Thoracic aorta (tissue), 2 donors: ENCODE results near the gene SPOP. TPM values are rescaled to one million over a fixed set of nuclear protein-coding genes. Genes with fewer than 3 reads are reported as not detected.

Experiments used
- ATAC-seq: fragments of 150-250 bp; one replicate; pipeline ENCODE4 v1.8.0; 2017; ENCODE audit warnings: low read depth; ENCODE audit not compliant: insufficient number of reproducible peaks, low FRiP score
- DNase-seq: peaks from one replicate; pipeline ENCODE4 v3.0.0-alpha.2; 2020; ENCODE audit warnings: low spot score
- H3K27ac ChIP-seq, 2 donors: fragments of 200-600 bp; sonication (generic); 1 replicate in 1 of 2; 2 replicates in 1 of 2; pipeline ENCODE4 v1.5.1; 2016; ENCODE audit warnings: mild to moderate bottlenecking in 2 of 2, moderate library complexity in 2 of 2
- H3K27me3 ChIP-seq: fragments of 200-600 bp; sonication (generic); replicated peaks from 2 replicates; pipeline ENCODE4 v1.6.0; 2016; ENCODE audit warnings: mild to moderate bottlenecking; ENCODE audit not compliant: insufficient read depth
- H3K36me3 ChIP-seq: fragments of 200-600 bp; sonication (generic); one replicate; pipeline ENCODE4 v1.5.1; 2016
- H3K4me1 ChIP-seq, 2 donors: fragments of 200-600 bp; sonication (generic); 1 replicate in 1 of 2; 2 replicates in 1 of 2; pipeline versions ENCODE4 v1.5.1 to v1.6.0; 2016; ENCODE audit warnings: low read depth in 2 of 2, mild to moderate bottlenecking in 1 of 2; ENCODE audit not compliant: control insufficient read depth in 1 of 2
- H3K4me3 ChIP-seq: fragments of 200-600 bp; sonication (generic); 2 replicates; pipeline ENCODE4 v1.5.1; 2016; ENCODE audit warnings: mild to moderate bottlenecking
- H3K9me3 ChIP-seq: fragments of 200-600 bp; sonication (generic); 2 replicates; pipeline ENCODE4 v1.5.1; 2016
- CTCF ChIP-seq: fragments of 200-600 bp; sonication (generic); IDR thresholded peaks from one replicate; pipeline ENCODE4 v1.5.1; 2019; ENCODE audit warnings: antibody characterized with exemption
- total RNA-seq, 2 donors: library from RNA; depleted of rRNA; stranded (reverse); fragments of >200 nt; gene quantifications; one replicate each; pipeline versions ENCODE4 v1.1.0 to v1.2.3, GENCODE V29; 2016

Gene SPOP
- total RNA-seq, 2 donors from 2014 or later = 97.7 to 123 TPM

GRCh38 chr17:49638818-49639217, 39.1 kb downstream of the SPOP start:
- peaks cover 87 to 100% of the 10 kb centered on the region in 2 donors for H3K4me1 ChIP-seq
- no peak for DNase-seq
- H3K9me3 ChIP-seq = no peaks in the 10 kb centered on the region
- no peak for TF ChIP-seq CTCF
- H3K4me3 ChIP-seq = peak overlapping the region; percentile 10
- ATAC-seq = peak; percentile 33
- H3K27ac ChIP-seq = peak overlapping the region; percentile 98 to 100
- H3K36me3 ChIP-seq = no peaks in the 10 kb centered on the region
- no peaks in the 10 kb centered on the region for H3K27me3 ChIP-seq

GRCh38 chr17:49637739-49638138, 40.2 kb downstream of the SPOP start:
- ATAC-seq = no peak
- DNase-seq = no peak
- Histone ChIP-seq H3K9me3 (no peaks in the 10 kb centered on the region), H3K4me3 (no peak overlapping the region), H3K27ac (peak overlapping the region; percentile 98 to 100), H3K4me1 (peaks cover 86 to 100% of the 10 kb centered on the region in 2 donors), H3K27me3 (no peaks in the 10 kb centered on the region), H3K36me3 (no peaks in the 10 kb centered on the region)
- TF ChIP-seq CTCF = no peak

DNA sequence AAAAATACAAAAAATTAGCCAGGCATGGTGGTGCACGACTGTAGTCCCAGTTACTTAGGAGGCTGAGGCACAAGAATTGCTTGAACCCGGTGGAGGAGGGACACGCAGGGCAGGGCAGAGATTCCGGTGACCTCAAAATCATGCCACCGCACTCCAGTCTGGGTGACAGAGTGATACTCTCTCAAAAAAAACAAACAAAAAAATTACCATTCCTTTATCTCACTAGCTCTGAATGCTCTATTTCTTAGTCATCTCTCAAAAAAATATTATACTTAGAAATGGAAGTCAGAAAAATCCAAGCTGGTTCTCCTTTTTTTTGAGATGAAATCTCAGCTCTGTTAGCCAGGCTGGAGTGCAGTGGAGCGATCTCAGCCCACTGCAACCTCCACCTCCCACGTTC, 40.8 kb downstream of the SPOP start:
- Histone ChIP-seq H3K9me3 (no peaks in the 10 kb centered on the region), H3K36me3 (no peaks in the 10 kb centered on the region), H3K27ac (peak overlapping the region; percentile 98 to 100), H3K4me1 (peaks cover 85 to 100% of the 10 kb centered on the region in 2 donors), H3K27me3 (no peaks in the 10 kb centered on the region), H3K4me3 (peak overlapping the region; percentile 38)
- ATAC-seq (peak; percentile 48), DNase-seq (no peak)
- no peak for TF ChIP-seq CTCF

DNA sequence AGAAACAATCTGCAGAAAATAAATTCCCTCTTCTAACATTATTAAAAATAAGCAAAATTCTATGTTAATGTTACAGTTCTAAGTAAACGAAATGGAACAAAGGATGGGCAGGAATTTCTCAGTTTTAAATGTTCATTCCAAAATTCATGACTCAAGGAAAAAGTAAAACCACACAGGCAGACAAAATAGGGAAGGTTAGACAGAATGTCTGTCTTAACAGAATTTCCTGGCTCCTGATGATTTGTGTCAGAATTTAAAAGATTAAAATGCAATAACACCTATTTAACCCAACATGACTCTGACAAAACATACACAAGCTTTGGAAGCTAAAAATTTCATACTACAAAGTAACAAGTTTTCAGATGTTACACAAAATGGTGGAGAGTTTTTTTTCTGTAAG, 42.8 kb downstream of the SPOP start:
- no peak for TF ChIP-seq CTCF
- peaks cover 87 to 100% of the 10 kb centered on the region in 2 donors for H3K4me1 ChIP-seq
- no peaks in the 10 kb centered on the region for H3K27me3 ChIP-seq
- H3K27ac ChIP-seq = peak overlapping the region; percentile 98 to 100
- H3K4me3 ChIP-seq = no peak overlapping the region
- no peak for DNase-seq
- no peaks in the 10 kb centered on the region for H3K36me3 ChIP-seq
- no peaks in the 10 kb centered on the region for H3K9me3 ChIP-seq
- ATAC-seq = no peak

DNA sequence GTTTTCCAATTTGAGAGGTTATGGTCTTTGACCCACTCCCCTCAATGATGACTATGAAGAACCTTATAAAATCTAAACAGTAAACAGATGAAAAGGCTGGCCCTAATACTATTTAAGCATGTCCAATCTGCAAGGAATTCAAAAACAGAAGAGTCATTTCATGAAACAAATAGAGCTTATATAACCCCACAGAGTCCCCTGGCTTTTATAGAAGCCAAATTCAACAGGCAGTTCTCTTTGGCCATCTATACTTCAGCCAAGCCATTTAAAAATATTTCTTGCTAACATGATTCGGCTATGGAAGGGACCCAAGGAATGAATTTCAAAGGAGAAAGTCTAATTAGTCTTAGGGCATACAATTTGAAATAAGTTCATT, 43.4 kb downstream of the SPOP start:
- no peak for ATAC-seq
- Histone ChIP-seq H3K27me3 (no peaks in the 10 kb centered on the region), H3K36me3 (no peaks in the 10 kb centered on the region), H3K4me3 (no peak overlapping the region), H3K9me3 (no peaks in the 10 kb centered on the region), H3K27ac (peak overlapping the region; percentile 98 to 100), H3K4me1 (peaks cover 86 to 100% of the 10 kb centered on the region in 2 donors)
- DNase-seq = no peak
- no peak for TF ChIP-seq CTCF
